Measurements from ENCODE around the gene NPPC.

The NPPC gene

GRCh38 chr2:231877533-231878456 is 48.4 kb downstream of the NPPC start:
- Histone ChIP-seq H3K4me2 (ENCODE audit: low read length) (no peak overlapping the region), H3K4me3 (ENCODE audit: low read depth, low read length, poor library complexity, severe bottlenecking) (no peak overlapping the region), H3K4me1 (ENCODE audit: insufficient read depth, low read length, severe bottlenecking) (no peaks in the 10 kb centered on the region), H3K9ac (ENCODE audit: low read length) (no peak overlapping the region), H3F3A (ENCODE audit: insufficient read depth, low read length) (no peaks in the 10 kb centered on the region), H3K27me3 (ENCODE audit: insufficient read depth, low read length) (peaks cover 5% of the 10 kb centered on the region; the same call in 1 of the 2 replicates), H3K9me2 (ENCODE audit: low read depth, low read length) (no peaks in the 10 kb centered on the region), H2AFZ (ENCODE audit: low read length) (no peak overlapping the region), H4K20me1 (ENCODE audit: insufficient read depth, low read length) (no peaks in the 10 kb centered on the region), H3K9me3 (ENCODE audit: low read length) (no peaks in the 10 kb centered on the region), H3K79me2 (ENCODE audit: insufficient read depth, low read length) (no peaks in the 10 kb centered on the region), H3K27ac (ENCODE audit: low read depth, low read length, poor library complexity, severe bottlenecking) (no peak overlapping the region), H3K36me3 (ENCODE audit: insufficient read depth, low read length) (no peaks in the 10 kb centered on the region)
- TF ChIP-seq CTCF (IDR thresholded peaks at IDR 0.05; ENCODE audit: low read length) (no peak), EZH2 (IDR thresholded peaks at IDR 0.05; ENCODE audit: borderline replicate concordance, low read length) (no peak)

GRCh38 chr2:231874944-231875343 is 51.3 kb downstream of the NPPC start:
- Histone ChIP-seq H3K9me2 (ENCODE audit: low read depth, low read length) (no peaks in the 10 kb centered on the region), H3K4me2 (ENCODE audit: low read length) (no peak overlapping the region), H3K4me3 (ENCODE audit: low read depth, low read length, poor library complexity, severe bottlenecking) (no peak overlapping the region), H3K4me1 (ENCODE audit: insufficient read depth, low read length, severe bottlenecking) (no peaks in the 10 kb centered on the region), H2AFZ (ENCODE audit: low read length) (no peak overlapping the region), H3K9ac (ENCODE audit: low read length) (no peak overlapping the region), H3K9me3 (ENCODE audit: low read length) (no peaks in the 10 kb centered on the region), H3F3A (ENCODE audit: insufficient read depth, low read length) (no peaks in the 10 kb centered on the region), H3K27me3 (ENCODE audit: insufficient read depth, low read length) (peaks cover 5% of the 10 kb centered on the region; the same call in 1 of the 2 replicates), H4K20me1 (ENCODE audit: insufficient read depth, low read length) (no peaks in the 10 kb centered on the region), H3K36me3 (ENCODE audit: insufficient read depth, low read length) (no peaks in the 10 kb centered on the region), H3K79me2 (ENCODE audit: insufficient read depth, low read length) (no peaks in the 10 kb centered on the region), H3K27ac (ENCODE audit: low read depth, low read length, poor library complexity, severe bottlenecking) (no peak overlapping the region)
- TF ChIP-seq CTCF (IDR thresholded peaks at IDR 0.05; ENCODE audit: low read length) (no peak), EZH2 (IDR thresholded peaks at IDR 0.05; ENCODE audit: borderline replicate concordance, low read length) (no peak)

Measured in OCI-LY1 (cell line).